SK-N-SH treated with all-trans-retinoic acid at 6 μM for 48 hours (cell line): ENCODE results near the gene CLSTN2.
A peak's percentile ranks its signal among the peaks of the same experiment; 100 is the strongest.

Experiments used
- ATAC-seq: fragments of 200-7000 bp; cut with Tn5 transposase; 3 replicates; pipeline ENCODE4 v1.9.1; 2020; ENCODE audit warnings: mild to moderate bottlenecking, moderate library complexity
- ARNTL ChIP-seq: fragments of 450-650 bp; formaldehyde crosslinking; IDR thresholded peaks from 2 replicates; pipeline ENCODE4 v1.5.0; 2020; ENCODE audit warnings: low read depth, mild to moderate bottlenecking, moderate library complexity, borderline replicate concordance
- CREB5 ChIP-seq: fragments of 250-450 bp; sonication (Bioruptor Pico); IDR thresholded peaks from 2 replicates; pipeline ENCODE4 v1.5.1; 2020; ENCODE audit warnings: low read depth, mild to moderate bottlenecking, moderate library complexity
- CSDC2 ChIP-seq: fragments of 250-450 bp; sonication (Bioruptor Pico); IDR thresholded peaks from 2 replicates; pipeline ENCODE4 v1.5.0; 2020; ENCODE audit warnings: mild to moderate bottlenecking, moderate library complexity
- CSRNP3 ChIP-seq: fragments of 250-450 bp; sonication (Bioruptor Pico); IDR thresholded peaks from 2 replicates; pipeline ENCODE4 v1.5.1; 2021; ENCODE audit warnings: mild to moderate bottlenecking, moderate library complexity
- ESRRG ChIP-seq: fragments of 250-450 bp; sonication (Bioruptor Pico); IDR thresholded peaks from 2 replicates; pipeline ENCODE4 v1.6.1; 2021; ENCODE audit warnings: mild to moderate bottlenecking
- GLIS3 ChIP-seq: fragments of 250-450 bp; sonication (Bioruptor Pico); IDR thresholded peaks from 2 replicates; pipeline ENCODE4 v1.5.0; 2020; ENCODE audit warnings: mild to moderate bottlenecking, moderate library complexity
- ISL1 ChIP-seq: fragments of 250-450 bp; sonication (Bioruptor Pico); IDR thresholded peaks from 2 replicates; pipeline ENCODE4 v2.1.2; 2022; ENCODE audit warnings: mild to moderate bottlenecking, moderate library complexity
- OSR1 ChIP-seq: fragments of 250-450 bp; sonication (Bioruptor Pico); IDR thresholded peaks from 2 replicates; pipeline ENCODE4 v1.8.0; 2022; ENCODE audit warnings: moderate library complexity, mild to moderate bottlenecking, inconsistent platforms
- PATZ1 ChIP-seq: fragments of 250-450 bp; sonication (Bioruptor Pico); IDR thresholded peaks from 2 replicates; pipeline ENCODE4 v1.8.0; 2020; ENCODE audit warnings: mild to moderate bottlenecking, moderate library complexity, borderline replicate concordance
- POU6F1 ChIP-seq: fragments of 250-450 bp; sonication (Bioruptor Pico); IDR thresholded peaks from 2 replicates; pipeline ENCODE4 v1.8.0; 2021; ENCODE audit warnings: low read depth, mild to moderate bottlenecking, moderate library complexity, borderline replicate concordance
- PPARA ChIP-seq: fragments of 250-450 bp; sonication (Bioruptor Pico); IDR thresholded peaks from 2 replicates; pipeline ENCODE4 v1.5.0; 2020; ENCODE audit warnings: mild to moderate bottlenecking, borderline replicate concordance
- RARB ChIP-seq: fragments of 250-450 bp; sonication (Bioruptor Pico); IDR thresholded peaks from 2 replicates; pipeline ENCODE4 v1.8.0; 2021; ENCODE audit warnings: mild to moderate bottlenecking, moderate library complexity
- SNAI2 ChIP-seq: fragments of 250-450 bp; sonication (Bioruptor Pico); IDR thresholded peaks from 2 replicates; pipeline ENCODE4 v1.5.0; 2020; ENCODE audit warnings: mild to moderate bottlenecking, moderate library complexity
- TCF4 ChIP-seq: fragments of 250-450 bp; sonication (Bioruptor Pico); IDR thresholded peaks from 2 replicates; pipeline ENCODE4 v1.8.0; 2021; ENCODE audit warnings: mild to moderate bottlenecking, moderate library complexity, borderline replicate concordance
- TOX ChIP-seq: fragments of 250-450 bp; sonication (Bioruptor Pico); IDR thresholded peaks from 2 replicates; pipeline ENCODE4 v1.8.0; 2021; ENCODE audit warnings: mild to moderate bottlenecking, moderate library complexity, borderline replicate concordance
- TSHZ2 ChIP-seq: fragments of 250-450 bp; sonication (Bioruptor Pico); IDR thresholded peaks from 2 replicates; pipeline ENCODE4 v1.5.0; 2020; ENCODE audit warnings: mild to moderate bottlenecking, moderate library complexity
- ZC3H10 ChIP-seq: fragments of 250-450 bp; sonication (Bioruptor Pico); IDR thresholded peaks from 2 replicates; pipeline ENCODE4 v1.5.1; 2021; ENCODE audit warnings: mild to moderate bottlenecking, moderate library complexity
- ZFP3 ChIP-seq: fragments of 250-450 bp; sonication (Bioruptor Pico); IDR thresholded peaks from 2 replicates; pipeline ENCODE4 v1.5.0; 2020; ENCODE audit warnings: mild to moderate bottlenecking, moderate library complexity
- ZFP30 ChIP-seq: fragments of 450-650 bp; formaldehyde crosslinking; IDR thresholded peaks from 2 replicates; pipeline ENCODE4 v1.5.0; 2022; ENCODE audit warnings: mild to moderate bottlenecking, moderate library complexity
- ZNF70 ChIP-seq: fragments of 450-650 bp; formaldehyde crosslinking; IDR thresholded peaks from 2 replicates; pipeline ENCODE4 v1.5.0; 2020; ENCODE audit warnings: mild to moderate bottlenecking, moderate library complexity
- ZNF8 ChIP-seq: fragments of 450-650 bp; formaldehyde crosslinking; IDR thresholded peaks from 2 replicates; pipeline ENCODE4 v1.5.0; 2020; ENCODE audit warnings: mild to moderate bottlenecking, moderate library complexity

The CLSTN2 gene

GRCh38 chr3:140469491-140469890, 534.5 kb downstream of the CLSTN2 start (continued):
- TF ChIP-seq CSRNP3 (CRISPR knock-in tag): no peak

GRCh38 chr3:140470211-140470610, 535.2 kb downstream of the CLSTN2 start:
- TF ChIP-seq CREB5 (no peak), TSHZ2 (CRISPR knock-in tag) (no peak), RARB (CRISPR knock-in tag) (no peak), OSR1 (no peak), TCF4 (CRISPR knock-in tag) (no peak), ARNTL (no peak), ZNF70 (no peak), PPARA (no peak), CSRNP3 (CRISPR knock-in tag) (no peak), GLIS3 (CRISPR knock-in tag) (no peak), SNAI2 (no peak), ZNF8 (no peak), POU6F1 (no peak)
- TF ChIP-seq, all 23 proteins: peak for 0
- no peak for ATAC-seq

- TF ChIP-seq ISL1 (peak; percentile 32), ESRRG (CRISPR knock-in tag) (no peak)
- no peak for ATAC-seq
Observed at GRCh38 chr3:140470962-140471361, 536.0 kb downstream of the CLSTN2 start.

- ATAC-seq: no peak
- TF ChIP-seq ZC3H10: no peak
- no peak for TF ChIP-seq ZFP30 (CRISPR knock-in tag)
- no peak for TF ChIP-seq PATZ1
- no peak for TF ChIP-seq ZNF70
- TF ChIP-seq CSRNP3 (CRISPR knock-in tag): no peak
- no peak for TF ChIP-seq OSR1
- no peak for TF ChIP-seq ESRRG (CRISPR knock-in tag)
- no peak for TF ChIP-seq TOX (CRISPR knock-in tag)
- TF ChIP-seq PPARA: no peak
- no peak for TF ChIP-seq ZFP3
- no peak for TF ChIP-seq CSDC2 (CRISPR knock-in tag)
Observed at GRCh38 chr3:140472306-140473020, 537.5 kb downstream of the CLSTN2 start.
